ENCODE data around the gene ZNF84.

The ZNF84 gene

DNA sequence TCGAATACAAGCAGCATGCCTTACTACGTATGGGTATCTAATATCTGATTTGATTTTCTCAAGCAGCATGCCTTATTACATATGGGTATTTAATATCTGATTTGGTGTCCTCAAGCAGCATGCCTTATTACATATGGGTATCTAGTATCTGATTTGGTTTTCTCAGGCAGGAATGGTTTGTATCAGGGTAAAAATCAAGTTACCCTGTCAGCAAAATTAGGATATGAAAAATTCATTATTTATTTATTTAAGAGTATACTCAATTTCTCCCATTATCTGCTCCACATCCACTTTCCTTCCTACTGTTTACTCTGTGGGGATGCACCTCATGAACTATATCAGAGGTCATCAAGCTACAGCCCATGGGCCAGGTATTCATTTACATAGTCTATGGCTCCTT lies 70.8 kb downstream of the ZNF84 start:
- DNase-seq (ENCODE audit: low read depth in 1 of 2, low spot score in 1 of 2): no peak
- TF ChIP-seq GABPA (IDR thresholded peaks at IDR 0.05; ENCODE audit: low read depth): no peak
- no peak for TF ChIP-seq POLR2AphosphoS5 (IDR thresholded peaks at IDR 0.05; ENCODE audit: low read depth)
- TF ChIP-seq REST (IDR thresholded peaks at IDR 0.05; ENCODE audit: insufficient replicate concordance, low read depth): no peak
- H3K27ac ChIP-seq (replicated peaks): no peak overlapping the region
- no peak overlapping the region for H3K4me3 ChIP-seq (replicated peaks; ENCODE audit: insufficient read depth, low read length)
- no peaks in the 10 kb centered on the region for H3K27me3 ChIP-seq (ENCODE audit: insufficient read depth, poor library complexity, severe bottlenecking)

Data from HL-60 (cell line).